DMS53 treated with DMSO at 0.1 percent for 48 hours (cell line): ENCODE results near the gene EXD3.

ENCODE experiments used
- DNase-seq: peaks from one replicate; lab custom pipeline; 2025; ENCODE audit not compliant: unreplicated experiment; lab: John Stamatoyannopoulos, UW

Gene EXD3

GRCh38 chr9:137448602-137448962 lies 25.6 kb upstream of the EXD3 start:
- DNase-seq = no peak

- no peak for DNase-seq
Observed at GRCh38 chr9:137447722-137448601, 25.0 kb upstream of the EXD3 start.

- no peak for DNase-seq
Observed at GRCh38 chr9:137446851-137447471, 24.0 kb upstream of the EXD3 start.

- peak; percentile 61 for DNase-seq
Observed at GRCh38 chr9:137445930-137446431, 23.0 kb upstream of the EXD3 start.

- DNase-seq = peak; percentile 70
Observed at GRCh38 chr9:137445275-137445807, 22.4 kb upstream of the EXD3 start.

- no peak for DNase-seq
Observed at GRCh38 chr9:137444106-137444790, 21.3 kb upstream of the EXD3 start.

GRCh38 chr9:137441935-137442321 lies 19.0 kb upstream of the EXD3 start:
- DNase-seq = no peak

GRCh38 chr9:137441289-137441934 lies 18.4 kb upstream of the EXD3 start, which contains the start of gene ENTPD8:
TSS of gene ENTPD8 (minus strand) at chr9:137441357. CDS start at chr9:137438285, 3,072 bp downstream.
- peak; percentile 84 for DNase-seq

GRCh38 chr9:137439158-137439714 lies 16.3 kb upstream of the EXD3 start:
- no peak for DNase-seq

- DNase-seq = no peak
Observed at GRCh38 chr9:137438591-137439157, 15.7 kb upstream of the EXD3 start.

GRCh38 chr9:137437691-137438590 lies 15.0 kb upstream of the EXD3 start:
- DNase-seq = no peak

GRCh38 chr9:137436761-137437600 lies 14.0 kb upstream of the EXD3 start:
- no peak for DNase-seq

- peak; percentile 76 for DNase-seq
Observed at GRCh38 chr9:137435980-137436760, 13.2 kb upstream of the EXD3 start.

GRCh38 chr9:137435381-137435891 lies 12.5 kb upstream of the EXD3 start:
- no peak for DNase-seq

GRCh38 chr9:137434498-137435380 lies 11.8 kb upstream of the EXD3 start:
- no peak for DNase-seq

GRCh38 chr9:137433916-137434431 lies 11.0 kb upstream of the EXD3 start:
- no peak for DNase-seq
